ENCODE results near the gene ROBO4.

DNA sequence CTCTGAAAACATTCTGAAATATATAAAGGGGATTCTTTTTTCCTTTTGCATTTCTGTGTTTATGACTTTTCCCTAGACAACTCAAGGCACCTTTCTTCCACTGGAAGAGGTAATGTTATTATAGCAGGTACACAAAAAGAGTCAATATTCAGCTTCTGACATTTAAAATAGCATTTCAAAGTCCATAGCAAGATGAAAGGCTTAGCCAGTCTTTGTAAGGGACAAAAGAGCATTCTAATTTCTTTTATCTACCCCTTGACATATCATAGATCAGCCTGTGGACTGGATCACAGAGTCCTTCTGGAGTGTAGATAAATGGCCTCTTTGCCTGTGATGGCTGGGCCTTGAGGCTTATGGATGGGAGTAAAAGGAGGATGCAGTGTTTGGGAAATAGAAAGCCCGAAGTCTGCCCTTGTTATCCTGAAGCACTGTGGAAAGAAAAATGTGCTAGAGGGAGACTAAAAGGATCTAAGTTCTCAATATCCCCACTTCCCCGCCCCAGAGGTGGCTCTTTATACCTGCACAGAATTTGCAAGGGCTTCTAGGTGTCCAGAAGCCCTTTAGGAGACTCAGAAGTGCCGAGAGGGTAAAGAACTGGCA lies 39.8 kb upstream of the ROBO4 start:
- TF ChIP-seq GATA3 (IDR thresholded peaks at IDR 0.05; ENCODE audit: low read depth, low read length) (no peak), GATA2 (IDR thresholded peaks at IDR 0.05; ENCODE audit: low read depth, low read length) (no peak)
